Nephron (organoid): ENCODE data around the gene RBM19.

Source experiments
- H3K27ac Mint-ChIP-seq, 3 experiments: 2 replicates each; pipeline ENCODE4 v1.8.0; 2020; ENCODE audit warnings: mixed read lengths in 3 of 3, mild to moderate bottlenecking in 2 of 3, moderate library complexity in 1 of 3
- H3K27me3 Mint-ChIP-seq: 2 replicates; pipeline ENCODE4 v1.8.0; 2021; ENCODE audit warnings: low read depth, mild to moderate bottlenecking, moderate library complexity, mixed read lengths
- H3K36me3 Mint-ChIP-seq: 2 replicates; pipeline ENCODE4 v1.8.0; 2020; ENCODE audit warnings: low read depth, mixed read lengths
- H3K4me1 Mint-ChIP-seq: 2 replicates; pipeline ENCODE4 v1.8.0; 2020; ENCODE audit warnings: mixed read lengths
- H3K4me3 Mint-ChIP-seq, 3 experiments: 2 replicates each; pipeline ENCODE4 v1.8.0; 2020; ENCODE audit warnings: mild to moderate bottlenecking in 3 of 3, mixed read lengths in 3 of 3, moderate library complexity in 2 of 3
- H3K9me3 Mint-ChIP-seq: 2 replicates; pipeline ENCODE4 v1.8.0; 2020; ENCODE audit warnings: mixed read lengths
- CTCF ChIP-seq, 3 experiments: fragments of 200-600 bp; sonication (generic); IDR thresholded peaks; one replicate each; pipeline ENCODE4 v1.5.0; 2021; ENCODE audit warnings: antibody characterized with exemption in 3 of 3; ENCODE audit not compliant: unreplicated experiment in 3 of 3

RBM19 gene

GRCh38 chr12:113893221-113893620, 72.9 kb downstream of the RBM19 start:
- Mint-ChIP-seq H3K27ac (no peak overlapping the region), H3K27me3 (peaks cover 17% of the 10 kb centered on the region), H3K36me3 (peaks cover 9% of the 10 kb centered on the region), H3K4me1 (peaks cover 31% of the 10 kb centered on the region), H3K4me3 (no peak overlapping the region), H3K9me3 (no peaks in the 10 kb centered on the region)
- no peak for TF ChIP-seq CTCF (IDR thresholded peaks at IDR 0.05; ENCODE audit: unreplicated experiment in 3 of 3)

GRCh38 chr12:113892556-113892955, 73.6 kb downstream of the RBM19 start:
- no peak overlapping the region for H3K4me3 Mint-ChIP-seq
- H3K9me3 Mint-ChIP-seq, result no peaks in the 10 kb centered on the region
- peaks cover 31% of the 10 kb centered on the region for H3K4me1 Mint-ChIP-seq
- peaks cover 9% of the 10 kb centered on the region for H3K36me3 Mint-ChIP-seq
- H3K27me3 Mint-ChIP-seq, result peaks cover 22% of the 10 kb centered on the region
- no peak for TF ChIP-seq CTCF (IDR thresholded peaks at IDR 0.05; ENCODE audit: unreplicated experiment in 3 of 3)
- H3K27ac Mint-ChIP-seq, result no peak overlapping the region

GRCh38 chr12:113891739-113892520, 74.2 kb downstream of the RBM19 start:
- no peak overlapping the region for H3K4me3 Mint-ChIP-seq
- peaks cover 9% of the 10 kb centered on the region for H3K36me3 Mint-ChIP-seq
- H3K27me3 Mint-ChIP-seq, result peaks cover 22% of the 10 kb centered on the region
- H3K9me3 Mint-ChIP-seq, result no peaks in the 10 kb centered on the region
- TF ChIP-seq CTCF (IDR thresholded peaks at IDR 0.05; ENCODE audit: unreplicated experiment in 3 of 3), result no peak
- H3K27ac Mint-ChIP-seq, result no peak overlapping the region
- H3K4me1 Mint-ChIP-seq, result peaks cover 33% of the 10 kb centered on the region

GRCh38 chr12:113891167-113891692, 74.9 kb downstream of the RBM19 start:
- Mint-ChIP-seq H3K27ac (peak overlapping the region in 1 of 3 experiments; percentile 47), H3K27me3 (peaks cover 26% of the 10 kb centered on the region), H3K4me3 (peak overlapping the region in 1 of 3 experiments; percentile 17), H3K9me3 (no peaks in the 10 kb centered on the region), H3K4me1 (peaks cover 39% of the 10 kb centered on the region), H3K36me3 (peaks cover 5% of the 10 kb centered on the region)
- no peak for TF ChIP-seq CTCF (IDR thresholded peaks at IDR 0.05; ENCODE audit: unreplicated experiment in 3 of 3)

- Mint-ChIP-seq H3K9me3 (peaks cover under 1% of the 10 kb centered on the region), H3K27ac (peak overlapping the region; percentile 1 to 51 (median 7)), H3K36me3 (peaks cover 5% of the 10 kb centered on the region), H3K27me3 (peaks cover 26% of the 10 kb centered on the region), H3K4me1 (peaks cover 36% of the 10 kb centered on the region), H3K4me3 (peak overlapping the region; percentile 4 to 69 (median 38))
- TF ChIP-seq CTCF (IDR thresholded peaks at IDR 0.05; ENCODE audit: unreplicated experiment in 3 of 3), result no peak
These were observed 76.1 kb downstream of the RBM19 start for GRCh38 chr12:113889891-113890581.
